ENCODE results near the gene MTIF3.

Gene MTIF3

GRCh38 chr13:27398360-27398759, 52.0 kb downstream of the MTIF3 start (continued):
- TF ChIP-seq RARB (CRISPR knock-in tag; IDR thresholded peaks at IDR 0.05) (no peak), PPARA (CRISPR knock-in tag; IDR thresholded peaks at IDR 0.05; ENCODE audit: borderline replicate concordance) (no peak), PATZ1 (CRISPR knock-in tag; IDR thresholded peaks at IDR 0.05; ENCODE audit: borderline replicate concordance) (no peak), OSR1 (CRISPR knock-in tag; IDR thresholded peaks at IDR 0.05) (no peak), ARNTL (CRISPR knock-in tag; IDR thresholded peaks at IDR 0.05; ENCODE audit: borderline replicate concordance, low read depth) (no peak), BACH2 (CRISPR knock-in tag; IDR thresholded peaks at IDR 0.05; ENCODE audit: borderline replicate concordance) (no peak)

- no peak for ATAC-seq
- no peak for TF ChIP-seq CSDC2 (CRISPR knock-in tag; IDR thresholded peaks at IDR 0.05)
- no peak for TF ChIP-seq CSRNP3 (CRISPR knock-in tag; IDR thresholded peaks at IDR 0.05)
- TF ChIP-seq TOX (CRISPR knock-in tag; IDR thresholded peaks at IDR 0.05; ENCODE audit: borderline replicate concordance): no peak
- TF ChIP-seq OSR1 (CRISPR knock-in tag; IDR thresholded peaks at IDR 0.05): no peak
- no peak for TF ChIP-seq ZFP30 (CRISPR knock-in tag; IDR thresholded peaks at IDR 0.05)
- TF ChIP-seq RARB (CRISPR knock-in tag; IDR thresholded peaks at IDR 0.05): no peak
- TF ChIP-seq ZNF565 (CRISPR knock-in tag; conservative IDR thresholded peaks at IDR 0.05; ENCODE audit: low read depth): no peak
- no peak for TF ChIP-seq ZFP3 (CRISPR knock-in tag; IDR thresholded peaks at IDR 0.05)
- no peak for TF ChIP-seq ISL1 (CRISPR knock-in tag; IDR thresholded peaks at IDR 0.05)
- TF ChIP-seq TCF4 (CRISPR knock-in tag; IDR thresholded peaks at IDR 0.05; ENCODE audit: borderline replicate concordance): no peak
- TF ChIP-seq BACH2 (CRISPR knock-in tag; IDR thresholded peaks at IDR 0.05; ENCODE audit: borderline replicate concordance): no peak
- TF ChIP-seq ZNF8 (CRISPR knock-in tag; IDR thresholded peaks at IDR 0.05): no peak
- no peak for TF ChIP-seq SNAI2 (CRISPR knock-in tag; IDR thresholded peaks at IDR 0.05)
These were observed 54.0 kb downstream of the MTIF3 start for GRCh38 chr13:27396252-27396846.

DNA sequence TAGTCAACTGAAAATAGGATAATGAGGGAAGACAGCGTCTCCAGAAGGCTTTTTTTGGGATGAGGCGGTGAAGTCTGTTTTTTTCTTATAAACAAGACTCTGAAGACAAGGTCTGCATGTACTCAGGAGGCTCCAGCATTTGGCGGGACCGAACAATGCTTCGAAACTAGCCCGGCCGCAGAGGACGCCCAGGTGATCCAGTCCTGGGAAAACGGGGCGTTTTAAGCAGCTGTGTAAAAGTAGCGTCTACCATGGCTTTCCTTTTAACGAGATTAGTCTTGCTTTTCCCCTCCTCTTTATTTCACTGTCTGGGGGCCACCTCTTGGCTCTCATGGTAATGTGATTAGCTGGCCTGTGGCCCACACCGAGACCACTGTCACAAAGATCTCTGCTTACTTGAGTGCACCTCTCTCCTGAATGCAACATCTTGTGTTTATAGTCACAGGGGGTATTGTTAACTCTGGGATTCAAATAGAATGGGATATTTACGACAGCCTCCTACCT, 55.3 kb downstream of the MTIF3 start:
- no peak for ATAC-seq
- no peak for TF ChIP-seq GLIS3 (CRISPR knock-in tag; IDR thresholded peaks at IDR 0.05)
- no peak for TF ChIP-seq OSR1 (CRISPR knock-in tag; IDR thresholded peaks at IDR 0.05)
- TF ChIP-seq RARB (CRISPR knock-in tag; IDR thresholded peaks at IDR 0.05): no peak
- no peak for TF ChIP-seq ISL1 (CRISPR knock-in tag; IDR thresholded peaks at IDR 0.05)
- no peak for TF ChIP-seq ZNF8 (CRISPR knock-in tag; IDR thresholded peaks at IDR 0.05)

GRCh38 chr13:27393101-27393500, 57.3 kb downstream of the MTIF3 start:
- ATAC-seq: no peak
- TF ChIP-seq ZNF70 (CRISPR knock-in tag; IDR thresholded peaks at IDR 0.05) (no peak), TOX (CRISPR knock-in tag; IDR thresholded peaks at IDR 0.05; ENCODE audit: borderline replicate concordance) (no peak), ZNF8 (CRISPR knock-in tag; IDR thresholded peaks at IDR 0.05) (no peak), ARNTL (CRISPR knock-in tag; IDR thresholded peaks at IDR 0.05; ENCODE audit: borderline replicate concordance, low read depth) (no peak), ZFP3 (CRISPR knock-in tag; IDR thresholded peaks at IDR 0.05) (no peak), PATZ1 (CRISPR knock-in tag; IDR thresholded peaks at IDR 0.05; ENCODE audit: borderline replicate concordance) (no peak), ZNF565 (CRISPR knock-in tag; conservative IDR thresholded peaks at IDR 0.05; ENCODE audit: low read depth) (no peak), TCF4 (CRISPR knock-in tag; IDR thresholded peaks at IDR 0.05; ENCODE audit: borderline replicate concordance) (no peak), ISL1 (CRISPR knock-in tag; IDR thresholded peaks at IDR 0.05) (no peak)
- TF ChIP-seq, protein P1, sequence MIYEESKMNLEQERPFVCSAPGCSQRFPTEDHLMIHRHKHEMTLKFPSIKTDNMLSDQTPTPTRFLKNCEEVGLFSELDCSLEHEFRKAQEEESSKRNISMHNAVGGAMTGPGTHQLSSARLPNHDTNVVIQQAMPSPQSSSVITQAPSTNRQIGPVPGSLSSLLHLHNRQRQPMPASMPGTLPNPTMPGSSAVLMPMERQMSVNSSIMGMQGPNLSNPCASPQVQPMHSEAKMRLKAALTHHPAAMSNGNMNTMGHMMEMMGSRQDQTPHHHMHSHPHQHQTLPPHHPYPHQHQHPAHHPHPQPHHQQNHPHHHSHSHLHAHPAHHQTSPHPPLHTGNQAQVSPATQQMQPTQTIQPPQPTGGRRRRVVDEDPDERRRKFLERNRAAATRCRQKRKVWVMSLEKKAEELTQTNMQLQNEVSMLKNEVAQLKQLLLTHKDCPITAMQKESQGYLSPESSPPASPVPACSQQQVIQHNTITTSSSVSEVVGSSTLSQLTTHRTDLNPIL (CRISPR knock-in tag; IDR thresholded peaks at IDR 0.05; ENCODE audit: low read depth): no peak
